ENCODE results near the gene GJD4. TPM values are rescaled to one million over a fixed set of nuclear protein-coding genes. Genes with fewer than 3 reads are reported as not detected.

The GJD4 gene
- total RNA-seq, 1 experiment from 2014 or later = not detected

- CTCF ChIA-PET = no interaction called here
- DNase-seq (ENCODE audit: low spot score) = no peak
- intact Hi-C loops (cut with micrococcal nuclease; ENCODE audit: unreplicated experiment) = no loop called here
Measured at GRCh38 chr10:35579116-35579515, 26.0 kb upstream of the GJD4 start.

GRCh38 chr10:35579726-35580422 is 25.3 kb upstream of the GJD4 start:
- TF ChIP-seq EZH2 (IDR thresholded peaks at IDR 0.05; ENCODE audit: borderline replicate concordance, low read depth, low read length, poor library complexity, severe bottlenecking) (no peak), CTCF (conservative IDR thresholded peaks at IDR 0.05; ENCODE audit: low read depth, low read length) (no peak)
- Histone ChIP-seq H3K36me3 (ENCODE audit: insufficient read depth, low read length, poor library complexity, severe bottlenecking) (no peaks in the 10 kb centered on the region), H3K27me3 (replicated peaks; ENCODE audit: insufficient read depth, low read depth, low read length, poor library complexity) (no peaks in the 10 kb centered on the region), H3K4me1 (ENCODE audit: insufficient read depth, low read length, poor library complexity, severe bottlenecking) (no peaks in the 10 kb centered on the region), H3K9me3 (ENCODE audit: low read depth, low read length, poor library complexity, severe bottlenecking) (no peaks in the 10 kb centered on the region), H3K27ac (ENCODE audit: low read depth, low read length, poor library complexity, severe bottlenecking) (no peak overlapping the region), H3K4me3 (ENCODE audit: low read depth, low read length, poor library complexity, severe bottlenecking) (no peak overlapping the region)
- CTCF ChIA-PET = no interaction called here
- no TSS peak for BruUV-seq (replicated peaks)
- POLR2A ChIA-PET (ENCODE audit: low non-redundant PET) = no interaction called here
- DNase-seq (ENCODE audit: low spot score) = no peak
- intact Hi-C loops (cut with micrococcal nuclease; ENCODE audit: unreplicated experiment) = no loop called here

More at GRCh38 chr10:35579116-35579515, 26.0 kb upstream of the GJD4 start:
- POLR2A ChIA-PET (ENCODE audit: low non-redundant PET) = no interaction called here
- Histone ChIP-seq H3K27me3 (replicated peaks; ENCODE audit: insufficient read depth, low read depth, low read length, poor library complexity) (no peaks in the 10 kb centered on the region), H3K36me3 (ENCODE audit: insufficient read depth, low read length, poor library complexity, severe bottlenecking) (no peaks in the 10 kb centered on the region), H3K9me3 (ENCODE audit: low read depth, low read length, poor library complexity, severe bottlenecking) (no peaks in the 10 kb centered on the region), H3K4me1 (ENCODE audit: insufficient read depth, low read length, poor library complexity, severe bottlenecking) (no peaks in the 10 kb centered on the region), H3K27ac (ENCODE audit: low read depth, low read length, poor library complexity, severe bottlenecking) (no peak overlapping the region), H3K4me3 (ENCODE audit: low read depth, low read length, poor library complexity, severe bottlenecking) (no peak overlapping the region)
- BruUV-seq (replicated peaks) = no TSS peak
- no peak for TF ChIP-seq CTCF (conservative IDR thresholded peaks at IDR 0.05; ENCODE audit: low read depth, low read length)
- no peak for TF ChIP-seq EZH2 (IDR thresholded peaks at IDR 0.05; ENCODE audit: borderline replicate concordance, low read depth, low read length, poor library complexity, severe bottlenecking)

- TF ChIP-seq EZH2 (IDR thresholded peaks at IDR 0.05; ENCODE audit: borderline replicate concordance, low read depth, low read length, poor library complexity, severe bottlenecking) = no peak
- Histone ChIP-seq H3K27ac (ENCODE audit: low read depth, low read length, poor library complexity, severe bottlenecking) (no peak overlapping the region), H3K27me3 (replicated peaks; ENCODE audit: insufficient read depth, low read depth, low read length, poor library complexity) (no peaks in the 10 kb centered on the region), H3K9me3 (ENCODE audit: low read depth, low read length, poor library complexity, severe bottlenecking) (no peaks in the 10 kb centered on the region), H3K4me1 (ENCODE audit: insufficient read depth, low read length, poor library complexity, severe bottlenecking) (no peaks in the 10 kb centered on the region), H3K36me3 (ENCODE audit: insufficient read depth, low read length, poor library complexity, severe bottlenecking) (no peaks in the 10 kb centered on the region), H3K4me3 (ENCODE audit: low read depth, low read length, poor library complexity, severe bottlenecking) (no peak overlapping the region)
- intact Hi-C loops (cut with micrococcal nuclease; ENCODE audit: unreplicated experiment) = no loop called here
- no TSS peak for BruUV-seq (replicated peaks)
- CTCF ChIA-PET = no interaction called here
- no peak for DNase-seq (ENCODE audit: low spot score)
- POLR2A ChIA-PET (ENCODE audit: low non-redundant PET) = no interaction called here
Measured at GRCh38 chr10:35580423-35580770, 24.7 kb upstream of the GJD4 start.

GRCh38 chr10:35581655-35582054 is 23.5 kb upstream of the GJD4 start:
- Histone ChIP-seq H3K4me3 (ENCODE audit: low read depth, low read length, poor library complexity, severe bottlenecking) (no peak overlapping the region), H3K4me1 (ENCODE audit: insufficient read depth, low read length, poor library complexity, severe bottlenecking) (no peaks in the 10 kb centered on the region), H3K9me3 (ENCODE audit: low read depth, low read length, poor library complexity, severe bottlenecking) (no peaks in the 10 kb centered on the region), H3K36me3 (ENCODE audit: insufficient read depth, low read length, poor library complexity, severe bottlenecking) (no peaks in the 10 kb centered on the region), H3K27me3 (replicated peaks; ENCODE audit: insufficient read depth, low read depth, low read length, poor library complexity) (no peaks in the 10 kb centered on the region), H3K27ac (ENCODE audit: low read depth, low read length, poor library complexity, severe bottlenecking) (no peak overlapping the region)
- DNase-seq (ENCODE audit: low spot score) = no peak
- POLR2A ChIA-PET (ENCODE audit: low non-redundant PET) = interaction anchor here (0.7 kb wide), 1 partner anchor 626 kb away, joined by 13 read pairs; no protein-coding TSS in a partner anchor
- intact Hi-C loops (cut with micrococcal nuclease; ENCODE audit: unreplicated experiment) = no loop called here
- BruUV-seq (replicated peaks) = no TSS peak
- no peak for TF ChIP-seq EZH2 (IDR thresholded peaks at IDR 0.05; ENCODE audit: borderline replicate concordance, low read depth, low read length, poor library complexity, severe bottlenecking)
- CTCF ChIA-PET = no interaction called here
